ENCODE measurements around the gene TTYH3. TPM values are rescaled to one million over a fixed set of nuclear protein-coding genes. Genes with fewer than 3 reads are reported as not detected.

TTYH3 gene
- total and polyA plus RNA-seq, 9 of the 15 experiments (the other 6 are each of a cell fraction or from before 2014, with no cell fraction given), result 0.01 to 5.5 (median 1.1) TPM

GRCh38 chr7:2612445-2613097 is 19.2 kb upstream of the TTYH3 start:
- intact Hi-C loops (cut with micrococcal nuclease) (no loop called here), in situ Hi-C loops (cut with MboI) (no loop called here)
- H3K36me3 ChIP-seq (ENCODE audit: control insufficient read depth, insufficient read depth, low read length), result no peaks in the 10 kb centered on the region
- TF ChIP-seq ZNF639 (CRISPR knock-in tag; conservative IDR thresholded peaks at IDR 0.05 in 1 of 2, IDR thresholded peaks at IDR 0.05 in 1 of 2), result no peak
- peak; percentile 31; the same call in 1 of the 2 replicates for TF ChIP-seq BHLHE40 (IDR thresholded peaks at IDR 0.05; ENCODE audit: low read length)
- peak; percentile 32; the same call in 1 of the 2 replicates for TF ChIP-seq TFAP4 (CRISPR knock-in tag; IDR thresholded peaks at IDR 0.05; ENCODE audit: borderline replicate concordance)
- no TSS peak for BruUV-seq (replicated peaks)
- H3K9me1 ChIP-seq (ENCODE audit: control insufficient read depth, insufficient read depth, low read length), result no peaks in the 10 kb centered on the region
- 0 out of 2 replicates have a peak overlapping the region, but pooled peaks have one; percentile 49 for H2AFZ ChIP-seq (ENCODE audit: low read depth, low read length)
- H3K27me3 ChIP-seq (ENCODE audit: control insufficient read depth in 2 of 2, insufficient read depth in 2 of 2, low read length in 2 of 2), result peaks cover 0 to 2% of the 10 kb centered on the region in 2 experiments; a peak in 3 of 5 replicates
- H4K20me1 ChIP-seq (replicated peaks; ENCODE audit: control insufficient read depth, insufficient read depth, low read length), result 0 out of 2 replicates have a peak, but pooled peaks cover 6% of the 10 kb centered on the region
- no peak overlapping the region for H3K4me3 ChIP-seq
- POLR2A ChIA-PET, result interaction anchor here (0.6 to 1.1 kb wide), 5 partner anchors 8 to 53 kb away, joined by 3 to 5 read pairs (median 3); partner anchors contain the start of gene TTYH3
- no peak overlapping the region; the same call in 1 of the 2 replicates for H3K4me2 ChIP-seq (ENCODE audit: insufficient read depth, low read length)
- ATAC-seq (peak; percentile 92), DNase-seq (ENCODE audit: extremely low read depth in 1 of 4, low spot score in 3 of 4) (peak; percentile 73 to 95 (median 89)), FAIRE-seq (peak; percentile 54)
- peak overlapping the region in 1 of 2 experiments; percentile 77; a peak in 2 of 4 replicates for H3K9ac ChIP-seq (ENCODE audit: insufficient read depth in 1 of 2, low read depth in 2 of 2, low read length in 2 of 2)
- CTCF ChIA-PET (ENCODE audit: low intra/inter-chr PET ratio), result no interaction called here
- no peaks in the 10 kb centered on the region for H3K9me3 ChIP-seq (replicated peaks; ENCODE audit: control insufficient read depth, insufficient read depth, low read depth, low read length)
- H3K4me1 ChIP-seq (replicated peaks in 1 of 2; ENCODE audit: control insufficient read depth in 2 of 2, insufficient read depth in 2 of 2, low read length in 2 of 2), result peaks cover 10 to 45% of the 10 kb centered on the region in 2 experiments; a peak in 4 of 5 replicates
- no peaks in the 10 kb centered on the region for H3K79me2 ChIP-seq (ENCODE audit: control insufficient read depth, insufficient read depth, low read length)
- H3K27ac ChIP-seq (ENCODE audit: extremely low read depth, low read depth, low read length), result no peak overlapping the region
- 43% methylated on average over 12 of the region's 15 CpGs for WGBS (ENCODE audit: insufficient coverage, low coverage, missing lambda C conversion rate)
